ENCODE measurements around the gene KCNH8.

The KCNH8 gene

DNA sequence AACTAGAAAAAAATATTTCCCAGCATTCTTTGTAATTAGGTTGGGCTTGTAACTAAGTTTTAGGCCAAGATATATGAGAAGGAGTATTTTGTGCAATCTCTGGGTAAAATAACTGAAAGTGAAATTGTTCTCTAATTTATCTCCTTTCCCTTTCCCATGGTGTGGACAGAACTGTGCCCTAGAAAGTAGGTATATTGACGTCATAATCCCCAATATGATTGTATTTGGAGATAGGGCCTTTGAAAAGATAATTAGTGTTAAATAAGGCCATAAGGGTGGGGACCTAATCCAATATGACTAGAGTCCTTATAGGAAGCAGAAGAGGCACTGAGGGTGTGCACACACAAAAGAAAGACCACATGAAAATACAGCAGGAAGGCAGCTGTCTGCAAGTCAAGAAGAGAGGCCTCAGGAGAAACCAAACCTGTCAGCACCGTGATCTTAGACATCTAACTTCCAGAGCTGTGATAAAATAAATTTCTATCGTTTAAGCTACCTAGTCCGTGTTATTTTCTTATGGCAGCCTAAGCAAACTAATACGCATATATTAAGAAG, 106.6 kb downstream of the KCNH8 start:
- DNase-seq: no peak

DNA sequence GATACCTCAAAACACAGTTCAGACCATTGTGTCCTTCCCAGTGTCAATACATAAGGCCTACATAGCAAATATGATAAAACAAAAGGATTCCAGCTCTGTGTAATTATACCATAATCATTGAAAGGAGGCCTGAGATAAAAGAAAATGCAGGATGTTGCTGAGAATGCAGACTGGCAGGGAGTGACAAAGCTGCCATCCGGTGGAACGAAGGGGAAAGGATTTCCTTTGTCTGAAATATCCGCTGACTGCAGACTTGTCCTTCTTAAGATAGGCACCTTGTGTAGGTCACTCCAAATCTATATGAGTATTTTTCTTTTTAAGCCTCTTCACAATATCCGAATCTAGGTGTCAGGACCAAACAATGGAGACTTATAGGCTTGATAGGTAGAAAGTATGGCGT, 108.0 kb downstream of the KCNH8 start:
- no peak for DNase-seq

DNA sequence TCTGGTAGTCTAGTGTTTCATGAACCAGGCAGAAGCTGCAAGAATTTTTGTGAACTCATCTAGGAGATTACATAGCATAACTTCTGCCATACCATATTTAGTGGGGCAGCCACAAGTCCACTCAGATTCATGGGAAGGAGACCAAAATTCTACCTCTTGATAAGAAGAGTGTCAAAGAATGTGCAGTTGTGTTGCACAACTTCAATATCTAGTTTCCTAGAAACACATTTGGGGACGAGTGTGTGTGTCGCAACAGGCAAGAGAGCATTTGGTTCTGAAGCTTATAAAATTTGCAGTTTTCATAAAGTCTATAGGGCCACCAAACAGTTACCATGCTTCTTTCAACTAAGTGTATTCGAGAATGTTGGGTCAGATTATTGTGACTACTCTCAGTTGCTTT, 115.3 kb downstream of the KCNH8 start:
- no peak for DNase-seq

DNA sequence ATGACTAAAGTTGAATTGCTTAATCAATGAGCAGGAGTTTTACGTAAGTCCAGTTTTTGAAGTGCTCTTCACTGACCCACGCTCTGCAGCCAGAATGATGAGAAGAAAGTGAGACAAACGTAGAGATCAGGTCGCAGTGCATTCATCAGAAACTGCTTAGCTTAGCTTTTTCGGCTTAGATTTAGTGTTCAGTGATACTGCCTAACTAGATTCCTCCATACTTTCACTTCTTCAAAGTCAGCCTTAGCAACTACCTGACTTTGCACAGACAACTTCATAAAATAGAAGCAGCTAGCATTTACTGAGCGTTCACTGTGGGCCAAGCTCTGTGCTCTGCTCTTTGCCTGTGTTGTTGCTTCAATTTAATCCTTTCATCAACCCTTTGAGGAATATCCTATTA, 116.1 kb downstream of the KCNH8 start:
- no peak for DNase-seq

DNA sequence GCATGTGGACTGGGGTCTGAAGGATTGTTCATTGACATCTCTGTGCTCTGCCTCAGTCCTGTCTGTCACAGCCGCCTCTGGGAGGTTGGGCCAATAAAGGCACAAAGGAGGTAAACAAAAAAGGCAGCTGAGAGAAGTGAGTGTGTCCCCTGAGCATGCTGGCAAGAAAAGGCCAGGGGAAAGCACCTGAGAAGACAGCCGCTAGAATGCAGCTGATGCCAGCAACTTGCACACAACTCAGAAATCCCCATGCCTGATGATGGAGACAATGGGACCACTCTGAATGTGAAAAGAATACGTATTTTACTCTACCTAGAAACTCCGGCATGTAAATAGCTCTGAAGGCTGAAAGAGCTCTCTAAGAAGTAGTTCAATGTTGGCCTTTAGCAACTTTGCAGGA, 118.7 kb downstream of the KCNH8 start:
- DNase-seq: no peak

DNA sequence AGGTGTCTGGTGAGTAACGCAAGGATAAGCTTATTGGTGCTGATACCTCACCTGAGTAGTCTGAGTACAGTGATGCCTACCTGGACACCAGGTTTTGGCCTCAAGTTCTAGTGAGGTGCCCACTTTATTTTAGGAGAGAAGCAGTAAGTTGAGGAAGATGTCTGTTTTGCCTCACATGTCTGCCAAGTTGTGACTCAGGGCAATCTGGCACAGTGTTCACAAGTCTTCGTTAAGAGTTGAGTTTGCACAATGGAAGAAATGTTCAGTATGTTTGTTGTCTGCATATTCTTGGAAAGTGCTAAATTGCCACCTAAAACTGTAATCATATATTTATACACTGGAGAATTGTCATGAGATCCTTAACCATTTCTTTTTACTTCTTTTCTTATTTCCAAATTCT, 122.2 kb downstream of the KCNH8 start:
- no peak for DNase-seq

DNA sequence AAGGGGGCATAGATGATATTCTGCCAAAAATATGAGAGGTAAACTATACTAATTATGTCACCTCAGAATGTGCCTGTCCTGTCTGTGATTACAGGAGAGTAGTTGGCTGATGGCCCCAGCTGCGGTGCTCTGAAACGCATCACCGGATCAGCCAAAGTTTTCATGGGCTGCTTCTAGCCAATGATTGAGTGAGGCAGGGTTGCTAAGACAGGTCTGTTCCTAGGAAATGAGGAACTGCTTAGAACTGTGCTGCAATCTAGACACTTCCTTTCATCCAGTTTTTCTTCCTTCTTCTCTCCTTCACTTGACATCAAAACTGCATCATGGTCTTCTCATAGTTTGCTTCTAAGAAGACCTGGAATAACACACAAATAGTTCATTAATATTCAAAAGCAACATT, 124.0 kb downstream of the KCNH8 start:
- no peak for DNase-seq

DNA sequence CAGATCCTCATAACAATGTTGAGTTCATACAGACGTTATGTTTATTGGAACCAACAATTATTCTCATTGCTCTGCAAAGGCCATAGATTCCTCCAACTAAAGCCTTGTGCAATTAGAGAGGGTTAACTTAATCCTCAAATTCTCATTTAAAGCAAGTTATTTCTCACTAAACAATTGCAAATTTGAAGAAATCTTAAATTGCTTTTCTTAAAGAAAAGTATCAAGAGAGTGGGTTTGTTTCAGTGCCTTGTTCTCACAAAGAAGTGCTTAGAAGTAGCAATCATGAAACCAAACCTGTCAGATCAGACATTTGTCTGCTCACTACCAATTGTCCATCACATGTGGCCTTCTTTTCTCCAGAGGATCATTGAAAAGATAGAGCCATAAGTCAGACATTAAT, 124.8 kb downstream of the KCNH8 start:
- DNase-seq: no peak

DNA sequence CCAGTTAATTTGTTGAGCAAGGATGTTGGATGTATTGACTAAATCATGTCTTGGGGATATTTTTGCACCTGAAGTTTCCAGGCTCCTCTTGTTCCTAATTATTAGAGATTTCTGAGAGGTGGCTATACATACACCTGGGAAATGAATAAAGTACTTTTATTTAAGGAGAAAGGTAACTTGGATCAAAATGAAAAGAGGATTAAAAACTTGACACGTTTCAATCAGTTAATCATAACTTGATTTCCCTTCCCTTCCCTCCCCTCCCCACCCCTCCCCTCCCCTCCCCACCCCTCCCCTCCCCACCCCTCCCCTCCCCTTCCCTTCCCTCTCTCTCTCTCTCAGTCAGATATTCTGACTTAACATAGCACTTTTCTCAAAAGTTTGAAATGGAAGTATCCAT, 126.3 kb downstream of the KCNH8 start:
- DNase-seq: no peak

DNA sequence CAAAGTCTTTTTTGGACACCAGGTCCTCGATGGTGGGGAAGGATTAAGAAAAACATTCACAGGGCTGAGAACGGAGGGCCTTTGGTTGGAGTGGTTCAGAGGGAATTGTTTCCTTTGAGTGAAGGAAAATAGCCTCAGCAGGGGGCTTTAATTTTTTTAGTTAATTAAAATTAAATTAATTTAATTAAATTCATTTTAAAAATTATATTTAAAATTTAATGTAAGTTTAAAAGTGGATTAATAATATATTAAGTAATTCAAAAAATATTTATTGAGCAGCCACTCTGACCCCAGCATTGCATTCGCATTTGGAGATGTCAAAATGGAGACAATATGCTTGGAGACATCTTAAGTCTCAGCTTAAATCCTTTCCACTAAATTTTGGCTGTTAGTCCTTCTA, 136.7 kb downstream of the KCNH8 start:
- DNase-seq: no peak

DNA sequence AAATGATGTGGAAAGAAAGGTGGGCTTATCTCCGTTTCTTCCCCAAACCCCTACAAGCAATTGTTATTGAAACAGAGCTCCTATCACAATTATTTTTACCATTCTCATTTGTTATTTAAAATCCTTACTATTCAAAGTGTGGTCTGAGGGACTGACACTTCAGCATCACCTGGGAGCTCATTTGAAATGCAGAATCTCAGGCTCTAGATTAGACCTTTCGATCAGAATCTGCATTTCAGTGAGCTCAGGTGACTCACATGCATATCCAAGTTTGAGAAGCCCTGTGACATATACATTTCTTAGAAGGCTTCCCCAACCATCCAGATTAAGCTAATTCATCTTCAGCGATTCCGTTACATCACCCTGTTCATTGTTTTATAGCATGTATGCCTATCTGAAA, 145.0 kb downstream of the KCNH8 start:
- no peak for DNase-seq

DNA sequence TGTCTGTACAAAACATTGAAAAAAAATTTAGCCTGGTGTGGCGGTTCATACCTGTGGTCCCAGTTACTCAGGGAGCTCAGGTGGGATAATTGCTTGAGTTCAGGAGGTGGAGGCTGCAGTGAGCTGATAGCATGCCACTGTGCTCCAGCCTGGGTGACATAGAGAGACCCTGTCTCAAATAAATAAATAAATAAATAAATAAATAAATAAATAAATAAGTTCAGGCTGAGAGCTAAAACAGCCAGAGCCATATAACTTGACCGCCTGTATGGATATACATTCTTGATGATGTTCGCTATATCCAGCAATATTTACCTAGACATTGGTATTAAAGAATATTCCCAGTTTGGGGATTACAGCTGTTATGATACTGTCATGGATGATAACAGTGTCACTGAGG, 146.9 kb downstream of the KCNH8 start:
- no peak for DNase-seq

DNA sequence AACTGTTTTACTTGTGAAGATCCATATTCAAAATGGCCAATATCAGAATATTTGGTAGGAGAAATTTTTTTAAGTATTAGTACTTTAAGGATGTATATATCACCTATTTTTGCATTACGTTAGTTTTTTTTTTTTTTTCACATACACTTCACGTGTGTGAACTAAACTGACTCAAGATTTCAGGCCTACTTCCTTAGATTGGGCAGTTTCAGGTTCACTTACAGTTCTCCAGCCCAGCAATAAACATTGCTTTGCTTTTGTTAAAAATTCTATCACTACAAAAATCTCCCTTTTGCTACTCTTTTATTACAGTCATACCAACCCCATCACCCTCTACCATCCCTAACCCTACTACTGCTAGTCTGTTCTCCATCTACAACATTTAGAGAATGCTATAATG, 183.6 kb downstream of the KCNH8 start:
- no peak for DNase-seq

DNA sequence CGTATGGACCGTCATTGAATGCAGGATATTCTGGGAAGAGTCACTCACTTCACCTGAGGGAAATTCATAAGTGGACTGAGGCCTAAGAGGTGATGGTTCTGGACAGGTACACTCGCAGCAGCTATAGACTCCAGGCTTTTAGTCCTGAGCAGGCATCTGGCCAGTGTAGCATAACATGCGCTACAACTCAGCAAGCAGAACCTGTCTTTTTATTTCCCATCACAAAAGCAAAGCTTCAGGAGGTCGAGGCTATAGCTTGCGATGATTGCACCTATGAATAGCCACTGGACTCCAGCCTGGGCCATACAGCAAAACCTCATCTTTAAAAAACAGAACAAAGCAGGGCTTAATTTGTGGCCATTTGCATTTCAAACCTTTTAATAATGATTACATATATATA, 185.8 kb downstream of the KCNH8 start:
- DNase-seq: no peak

DNA sequence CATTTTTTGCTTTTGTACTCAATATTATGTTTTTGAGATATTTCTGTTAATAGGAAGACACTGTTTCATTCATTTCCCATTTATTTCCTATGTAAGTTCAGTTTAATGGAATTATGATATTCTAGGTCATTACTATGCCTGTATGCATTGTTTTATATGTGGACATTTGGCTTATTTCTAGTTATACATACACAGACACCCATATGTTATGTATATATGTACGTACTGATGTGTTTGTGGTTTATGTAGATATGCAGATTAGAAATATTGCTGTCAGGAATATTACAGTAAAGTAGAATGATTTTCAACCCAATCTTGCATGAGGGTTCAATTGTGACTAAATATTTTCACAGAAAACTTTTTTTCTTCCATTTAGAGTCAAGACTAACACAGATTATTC, 190.5 kb downstream of the KCNH8 start:
- no peak for DNase-seq

DNA sequence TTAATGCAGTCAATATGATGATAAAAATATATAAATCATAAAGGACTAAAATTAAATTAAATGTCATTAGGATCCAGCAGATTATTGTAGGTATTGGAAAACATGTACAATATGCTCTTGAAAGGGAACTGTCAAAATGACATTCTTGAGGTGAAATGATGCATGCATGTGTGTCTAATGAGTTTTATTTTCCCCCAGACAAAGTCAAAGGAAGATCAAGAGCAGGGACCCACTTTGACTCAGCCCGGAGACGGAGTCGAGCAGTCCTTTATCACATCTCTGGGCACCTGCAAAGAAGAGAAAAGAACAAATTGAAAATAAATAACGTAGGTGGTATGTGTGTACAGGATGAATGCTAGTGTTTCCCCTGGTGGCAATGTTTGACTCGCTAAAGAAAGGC, 194.1 kb downstream of the KCNH8 start:
- DNase-seq: no peak

DNA sequence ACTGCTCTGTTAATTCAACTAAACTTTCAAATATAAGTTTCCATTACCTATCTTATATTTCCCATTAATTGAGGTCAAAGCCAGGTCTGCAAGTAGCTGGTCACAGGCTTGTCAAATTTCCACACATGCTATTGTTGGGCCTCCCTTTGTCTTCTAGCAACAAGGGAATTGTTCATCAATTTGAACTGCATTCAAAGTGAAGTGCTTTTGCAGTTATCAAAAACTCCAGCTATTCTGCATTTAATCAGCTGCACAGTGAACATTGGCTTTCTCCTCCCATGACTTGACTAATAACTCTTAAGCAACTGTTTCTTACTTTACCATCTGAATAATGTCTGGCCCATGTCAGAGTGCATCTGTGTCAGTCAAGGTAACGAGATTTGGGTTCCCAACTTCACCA, 198.4 kb downstream of the KCNH8 start:
- DNase-seq: no peak

DNA sequence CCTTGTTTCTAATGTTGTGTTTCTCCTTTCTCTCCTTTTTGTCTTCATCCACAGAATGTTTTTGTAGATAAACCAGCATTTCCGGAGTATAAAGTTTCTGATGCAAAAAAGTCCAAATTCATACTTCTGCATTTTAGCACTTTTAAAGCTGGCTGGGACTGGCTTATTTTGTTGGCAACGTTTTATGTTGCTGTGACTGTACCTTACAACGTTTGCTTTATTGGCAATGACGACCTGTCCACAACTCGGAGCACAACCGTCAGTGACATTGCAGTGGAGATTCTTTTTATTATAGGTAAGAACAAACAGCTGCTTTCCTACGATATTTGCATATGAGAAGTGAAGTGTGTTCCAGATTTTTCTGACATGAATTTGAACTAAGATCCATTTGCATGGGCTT, 199.4 kb downstream of the KCNH8 start:
- DNase-seq: no peak

DNA sequence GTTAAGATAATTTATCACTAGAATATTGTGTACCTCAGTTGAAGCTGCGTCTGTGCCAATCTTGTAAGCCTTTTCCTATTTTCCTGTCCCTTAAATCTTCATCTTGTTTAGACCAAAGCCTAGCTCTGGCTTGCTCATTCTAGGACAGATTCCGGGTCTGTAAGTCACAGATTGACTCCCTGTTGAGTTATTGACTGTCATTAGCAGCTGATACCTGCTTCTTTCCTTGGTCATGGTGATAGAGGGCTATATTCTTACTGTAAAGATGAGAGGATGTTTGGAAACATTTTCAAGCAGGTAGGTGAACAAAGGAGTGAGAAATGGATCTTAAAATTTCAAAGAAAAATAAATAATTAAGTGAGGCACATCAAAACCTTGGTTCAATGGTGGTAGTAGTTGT, 200.2 kb downstream of the KCNH8 start:
- DNase-seq: no peak

DNA sequence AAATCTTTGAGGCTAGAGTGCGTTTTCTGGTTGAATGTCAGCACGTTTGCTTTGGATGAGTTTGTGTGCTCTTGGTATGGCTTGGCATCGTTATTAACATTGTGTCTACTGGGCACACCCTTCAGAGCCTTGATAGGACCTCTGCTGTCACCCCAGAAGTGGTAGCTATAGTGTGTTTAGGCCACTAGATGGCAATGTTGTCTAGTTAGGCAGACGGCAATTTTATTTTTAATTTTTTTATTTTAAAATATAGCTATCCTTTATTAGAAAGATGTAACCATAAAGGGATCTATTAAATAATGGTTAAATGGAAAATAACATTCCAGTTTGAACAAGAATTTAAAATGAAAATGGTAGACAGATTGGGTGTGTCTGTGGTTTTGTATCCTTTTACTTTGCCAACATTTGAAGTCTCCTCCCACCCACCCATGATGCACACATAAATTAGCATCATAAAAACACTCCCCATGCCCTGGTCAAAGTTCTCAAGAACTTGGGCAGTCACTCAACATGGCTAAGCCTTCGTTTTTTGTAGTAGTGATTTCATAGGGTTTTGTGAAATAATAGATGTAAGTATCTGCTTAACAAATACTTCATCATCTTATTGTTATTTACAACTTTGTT, 200.7 kb downstream of the KCNH8 start:
- DNase-seq: no peak

DNA sequence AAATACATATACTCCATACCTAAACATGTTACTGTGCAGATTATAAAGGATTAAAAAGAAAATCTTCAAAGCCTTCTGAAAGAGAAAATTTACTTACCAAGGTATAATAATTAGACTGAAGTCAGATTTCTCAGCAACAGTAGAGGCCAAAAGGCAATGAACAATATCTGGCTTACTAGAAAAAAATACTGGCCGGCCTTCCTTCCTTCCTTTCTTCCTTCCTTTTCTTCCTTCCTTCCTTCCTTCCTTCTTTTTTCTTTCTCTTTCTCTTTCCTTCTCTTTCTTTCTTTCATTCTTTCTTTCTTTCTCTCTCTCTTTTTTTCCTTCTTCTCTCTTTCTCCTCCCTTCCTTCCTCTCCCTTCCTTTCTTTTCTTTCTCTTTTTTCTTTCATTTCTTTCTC, 209.6 kb downstream of the KCNH8 start:
- no peak for DNase-seq

DNA sequence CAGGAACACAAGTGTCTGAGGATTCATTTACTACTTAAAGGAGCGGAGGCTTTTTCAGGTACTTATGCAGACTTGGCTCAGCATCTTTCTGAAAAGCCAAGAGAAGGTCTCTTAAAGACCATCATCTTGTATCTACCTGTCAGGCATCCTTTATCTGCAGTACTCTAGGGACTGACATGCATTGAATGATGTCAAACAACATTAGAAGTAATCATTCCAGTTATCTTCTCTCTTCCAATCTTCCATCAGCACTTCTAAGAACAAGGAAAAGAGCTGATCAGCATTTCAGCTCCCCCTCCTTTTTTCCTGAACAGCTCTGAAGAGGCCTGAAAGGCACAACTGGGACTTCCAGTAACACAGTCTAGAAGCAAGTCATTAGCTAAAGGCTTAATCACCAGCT, 214.8 kb downstream of the KCNH8 start:
- DNase-seq: no peak

DNA sequence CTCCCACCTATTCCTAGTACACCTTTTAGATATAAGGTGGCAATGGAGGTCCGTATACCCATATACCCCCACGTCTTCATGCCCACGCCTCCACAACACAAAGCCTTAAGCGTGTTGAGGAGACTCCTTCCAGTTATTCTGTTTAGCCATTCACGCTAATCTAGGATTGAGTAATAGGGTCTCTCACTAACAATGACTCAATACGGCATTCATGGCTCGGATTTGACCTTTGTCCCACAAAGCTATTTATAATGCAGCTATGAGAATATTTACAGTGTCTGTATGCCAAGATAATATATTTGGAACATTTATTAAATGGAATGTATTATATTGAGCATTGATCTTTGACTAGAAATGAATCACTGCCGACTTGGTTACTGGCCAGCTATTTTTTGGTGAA, 215.8 kb downstream of the KCNH8 start:
- no peak for DNase-seq

DNA sequence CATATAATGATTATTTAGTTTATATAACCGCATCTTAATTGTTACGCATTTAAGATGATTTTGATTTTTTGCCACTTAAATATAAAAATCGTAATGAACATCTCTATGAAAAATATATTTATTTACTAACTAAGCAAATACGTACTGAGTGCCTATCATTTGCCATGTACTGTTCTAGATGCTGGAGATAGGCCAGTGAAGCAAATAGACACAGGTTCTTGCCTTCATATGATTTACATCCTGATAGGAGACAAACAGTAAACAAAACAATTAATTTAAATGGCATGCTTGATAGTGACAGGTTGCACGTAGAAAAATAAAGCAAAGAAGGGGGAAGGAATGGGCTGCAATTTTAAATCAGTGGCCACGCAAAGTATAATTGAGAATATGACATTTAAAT, 217.2 kb downstream of the KCNH8 start:
- no peak for DNase-seq

DNA sequence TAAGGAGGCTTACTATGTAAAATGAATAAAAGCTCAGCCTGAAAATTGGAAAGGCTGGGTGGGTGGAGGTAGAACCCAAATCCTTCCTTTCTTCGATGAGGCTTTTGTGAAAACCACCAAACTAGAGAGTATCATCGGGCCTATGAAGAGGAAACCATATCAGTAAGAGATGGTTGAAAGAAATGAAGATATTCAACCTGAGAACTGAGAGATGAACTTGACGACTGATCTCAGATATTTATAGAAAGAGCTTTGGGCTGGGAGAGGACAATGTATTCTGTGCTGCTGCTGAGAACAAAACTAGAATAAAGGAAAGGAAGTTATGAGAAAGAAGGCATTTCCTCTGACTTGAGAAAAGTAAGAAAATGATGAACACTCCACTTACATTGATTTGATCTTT, 236.6 kb downstream of the KCNH8 start:
- no peak for DNase-seq

DNA sequence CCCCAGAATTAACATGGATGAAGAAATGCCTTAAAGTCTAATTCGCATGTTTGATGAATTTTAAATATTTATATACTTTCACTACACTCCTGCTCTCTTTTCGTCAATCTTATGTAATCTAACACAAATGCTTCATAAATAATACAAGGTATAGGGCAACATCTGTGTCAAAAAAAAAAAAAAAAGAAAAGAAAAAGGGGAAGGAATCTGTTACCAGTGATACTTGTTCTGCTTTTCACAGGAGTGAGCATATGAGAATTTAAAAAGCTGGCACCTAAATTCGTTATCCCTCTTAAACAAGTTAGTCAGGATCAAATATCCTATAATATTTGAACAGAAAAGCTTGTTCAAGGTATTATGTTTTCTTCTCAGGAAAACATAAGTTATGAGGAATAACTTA, 243.8 kb downstream of the KCNH8 start:
- no peak for DNase-seq
